NCI-H345 treated with DMSO at 0.1 percent for 48 hours (cell line): ENCODE results near the gene GALT.

Experiments used
- DNase-seq: peaks from one replicate; lab custom pipeline; 2025; ENCODE audit not compliant: unreplicated experiment; lab: John Stamatoyannopoulos, UW

Gene GALT

DNA sequence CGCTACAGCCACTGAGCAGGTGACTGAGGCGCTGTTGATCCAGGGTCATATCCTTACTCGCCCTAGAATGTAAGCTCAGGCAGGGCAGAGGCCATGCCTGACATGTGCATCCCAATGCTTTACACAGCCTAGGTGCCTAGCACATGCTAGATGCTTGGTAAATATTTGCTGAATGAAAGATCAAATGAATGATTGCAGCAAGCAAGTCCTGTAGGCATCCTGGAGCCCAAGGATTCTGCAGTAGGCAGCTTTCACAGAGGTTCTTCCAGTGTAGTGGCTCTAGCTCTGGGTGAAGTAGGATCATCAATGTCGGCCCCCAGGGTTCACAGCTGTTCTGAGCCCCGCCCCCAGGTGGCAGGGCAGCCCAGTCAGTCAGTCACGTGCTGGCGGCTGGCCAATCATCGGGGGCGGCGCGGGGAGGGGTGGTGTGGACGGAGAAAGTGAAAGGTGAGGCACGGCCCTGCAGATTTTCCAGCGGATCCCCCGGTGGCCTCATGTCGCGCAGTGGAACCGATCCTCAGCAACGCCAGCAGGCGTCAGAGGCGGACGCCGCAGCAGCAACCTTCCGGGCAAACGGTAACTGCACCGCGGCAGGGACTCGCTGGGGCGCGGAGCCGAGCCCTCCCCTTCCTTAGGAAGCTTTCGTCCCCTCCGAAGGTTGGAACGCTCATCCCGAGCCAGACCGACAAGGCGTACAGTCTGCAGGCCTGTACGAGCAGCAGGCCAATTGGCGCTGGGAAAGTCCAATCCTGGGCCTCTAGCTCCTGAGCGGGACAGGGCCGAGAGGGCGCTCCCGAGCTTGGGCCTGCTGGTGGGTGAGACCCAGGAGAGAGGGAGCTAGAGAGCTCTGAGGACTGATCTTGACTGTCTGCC is at the start of gene GALT:
GALT (plus strand) TSS at position 465 of the 873 bp plus-strand sequence; CDS start at position 495, 30 bp downstream.
- DNase-seq: peak; percentile 90

DNA sequence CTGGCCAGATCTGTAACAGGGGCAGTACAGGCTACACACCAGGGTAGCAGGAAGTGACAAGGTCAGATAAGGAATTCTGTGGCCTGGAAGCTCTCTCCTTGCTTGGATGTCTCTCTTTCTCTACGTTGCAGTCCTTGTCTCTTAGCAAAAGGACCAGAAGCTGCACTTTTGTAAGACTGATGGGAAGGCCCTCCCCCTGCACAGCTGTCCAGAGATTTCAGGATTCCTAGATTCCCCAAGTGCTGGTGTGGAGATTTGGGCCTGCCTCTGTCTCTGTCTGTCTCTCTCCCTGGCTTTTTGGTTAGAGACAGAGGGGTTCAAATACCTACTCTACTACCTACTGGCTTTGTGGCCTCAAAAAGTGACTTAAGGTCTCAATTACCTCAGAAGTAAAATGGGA is 46.9 kb upstream of the GALT start:
- DNase-seq: no peak

DNA sequence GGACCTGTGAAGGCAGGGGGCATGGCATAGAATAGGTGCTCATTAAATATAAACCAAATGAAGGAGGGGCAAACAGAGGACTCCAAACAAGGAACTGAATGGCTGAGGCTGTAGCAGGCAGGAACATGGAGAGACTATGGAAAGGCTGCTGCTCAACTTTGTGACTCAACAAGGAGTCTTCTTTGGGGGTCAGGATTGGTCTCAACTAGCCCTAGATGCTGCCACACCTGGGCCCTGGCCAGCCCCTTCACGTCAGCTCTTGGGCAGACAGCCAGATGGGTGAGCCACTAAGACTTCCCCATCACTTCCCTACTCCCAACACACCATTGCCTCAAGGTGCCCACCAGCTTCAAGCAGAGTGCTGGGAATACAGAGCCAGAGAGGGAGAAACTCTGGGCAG is 45.6 kb upstream of the GALT start:
- no peak for DNase-seq

DNA sequence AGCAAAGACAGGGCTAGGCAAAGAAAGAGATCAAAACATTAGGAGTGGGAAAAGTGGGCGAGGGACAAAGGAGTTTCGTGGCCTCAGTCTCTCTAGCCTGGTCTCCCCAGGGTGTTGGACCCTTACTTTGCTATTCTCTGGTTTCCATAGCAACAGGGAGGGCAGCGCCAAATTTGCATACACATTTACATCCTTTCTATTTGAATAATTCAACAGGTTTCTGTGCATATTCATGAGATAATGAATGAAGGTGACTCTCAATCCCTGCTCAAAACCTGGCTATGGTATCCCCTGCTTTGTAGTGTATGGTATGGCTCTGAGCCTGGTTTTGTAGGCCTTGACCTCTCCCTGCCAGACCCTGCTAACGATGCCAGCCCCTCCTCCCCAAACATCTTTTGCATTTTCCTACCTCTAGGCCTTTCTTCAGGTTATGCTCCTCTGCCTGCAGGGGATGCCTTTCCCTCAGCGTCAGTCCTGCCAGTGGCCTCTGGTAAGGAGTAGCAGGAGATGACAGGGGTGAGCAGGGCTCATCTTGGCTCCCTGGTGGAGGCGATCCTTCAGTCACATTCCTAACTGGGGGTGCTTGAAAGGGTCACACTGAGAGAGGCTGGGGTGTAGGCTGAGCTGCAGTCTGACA is 44.4 kb upstream of the GALT start:
- DNase-seq: no peak

DNA sequence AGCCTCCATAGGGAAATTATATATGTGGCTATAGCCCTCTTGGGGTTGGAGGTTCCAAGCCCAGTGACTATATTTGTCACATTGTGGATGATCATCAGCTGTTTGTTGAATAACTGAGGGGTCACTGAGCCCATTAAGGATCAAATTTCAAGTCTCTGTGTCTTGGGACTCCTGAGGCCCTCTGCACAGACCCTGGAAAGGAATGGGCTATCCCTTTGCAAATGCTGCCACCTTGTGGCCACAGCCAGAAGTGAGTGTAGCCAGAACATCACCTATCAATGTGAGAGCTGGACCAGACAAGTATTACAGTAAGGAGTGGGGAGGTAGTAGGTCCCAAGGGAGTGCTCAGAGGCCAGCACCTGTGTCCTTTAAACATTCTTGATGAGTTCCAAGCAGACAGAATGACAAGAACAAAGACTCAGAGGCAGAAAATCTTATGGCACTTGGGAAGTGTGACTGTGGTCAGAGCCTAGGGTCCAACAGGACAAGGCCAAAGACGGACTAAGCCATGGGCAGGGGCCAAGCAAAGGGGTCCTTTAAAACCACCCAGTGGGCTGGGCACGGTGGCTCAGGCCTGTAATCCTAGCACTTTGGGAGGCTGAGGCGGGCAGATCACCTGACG is 42.8 kb upstream of the GALT start:
- DNase-seq: peak; percentile 45

DNA sequence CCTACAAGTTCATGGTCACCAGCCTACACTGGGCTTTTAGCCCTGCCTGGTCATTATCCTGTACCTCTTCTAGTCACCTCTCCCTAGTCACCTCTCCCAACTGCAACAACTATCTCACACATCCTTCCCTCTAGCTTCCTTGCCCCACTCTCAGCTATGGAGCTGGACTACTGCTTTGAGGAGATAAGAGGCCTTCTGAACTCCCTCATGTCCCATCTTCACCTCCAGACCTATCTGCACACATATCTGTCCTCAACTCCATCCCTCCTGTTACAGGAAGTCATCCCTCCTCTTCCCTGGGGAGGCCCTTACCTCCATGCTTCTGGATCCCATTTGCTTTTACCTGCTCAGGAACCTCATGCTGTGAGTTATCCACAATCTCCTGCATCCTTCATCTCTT is 40.3 kb upstream of the GALT start:
- DNase-seq: no peak

DNA sequence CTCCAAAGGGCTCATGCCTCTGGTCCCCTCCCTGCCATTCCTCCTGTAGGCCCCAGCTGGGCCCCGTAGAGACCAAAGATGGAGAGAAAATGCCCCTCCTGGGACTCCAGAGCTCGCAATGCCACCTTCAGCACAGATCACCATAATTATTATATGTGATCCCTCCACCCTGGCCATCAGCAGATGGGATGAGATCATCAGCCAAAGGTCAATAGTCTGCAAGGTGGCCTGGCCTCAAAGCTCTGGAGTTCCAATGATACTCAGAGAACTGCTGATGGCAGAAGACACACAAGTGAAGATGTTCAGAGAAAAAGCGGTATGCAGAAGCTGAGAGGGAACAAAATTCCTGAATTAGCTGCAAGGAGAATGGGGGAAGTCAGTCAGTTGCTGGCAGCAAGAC is 39.6 kb upstream of the GALT start:
- DNase-seq: no peak

DNA sequence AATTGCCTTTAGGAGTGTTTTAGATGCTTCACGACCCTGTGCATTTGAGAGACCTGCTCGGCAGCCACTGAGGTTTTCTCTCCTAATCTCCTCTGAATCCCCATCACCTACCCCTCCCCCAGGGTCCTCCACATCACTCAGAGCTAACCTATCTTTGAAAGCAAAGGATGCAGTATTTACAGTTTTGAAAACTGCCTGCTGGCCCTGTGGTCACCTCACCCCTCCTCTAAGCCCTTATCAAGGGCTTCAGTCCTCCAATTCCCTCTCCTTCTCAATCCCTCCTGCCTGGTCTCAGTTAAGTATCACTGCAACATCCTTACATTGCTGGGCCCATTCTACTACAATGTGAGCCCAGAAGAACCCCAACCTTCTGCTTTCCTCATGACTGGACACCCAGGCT is 39.1 kb upstream of the GALT start:
- no peak for DNase-seq

DNA sequence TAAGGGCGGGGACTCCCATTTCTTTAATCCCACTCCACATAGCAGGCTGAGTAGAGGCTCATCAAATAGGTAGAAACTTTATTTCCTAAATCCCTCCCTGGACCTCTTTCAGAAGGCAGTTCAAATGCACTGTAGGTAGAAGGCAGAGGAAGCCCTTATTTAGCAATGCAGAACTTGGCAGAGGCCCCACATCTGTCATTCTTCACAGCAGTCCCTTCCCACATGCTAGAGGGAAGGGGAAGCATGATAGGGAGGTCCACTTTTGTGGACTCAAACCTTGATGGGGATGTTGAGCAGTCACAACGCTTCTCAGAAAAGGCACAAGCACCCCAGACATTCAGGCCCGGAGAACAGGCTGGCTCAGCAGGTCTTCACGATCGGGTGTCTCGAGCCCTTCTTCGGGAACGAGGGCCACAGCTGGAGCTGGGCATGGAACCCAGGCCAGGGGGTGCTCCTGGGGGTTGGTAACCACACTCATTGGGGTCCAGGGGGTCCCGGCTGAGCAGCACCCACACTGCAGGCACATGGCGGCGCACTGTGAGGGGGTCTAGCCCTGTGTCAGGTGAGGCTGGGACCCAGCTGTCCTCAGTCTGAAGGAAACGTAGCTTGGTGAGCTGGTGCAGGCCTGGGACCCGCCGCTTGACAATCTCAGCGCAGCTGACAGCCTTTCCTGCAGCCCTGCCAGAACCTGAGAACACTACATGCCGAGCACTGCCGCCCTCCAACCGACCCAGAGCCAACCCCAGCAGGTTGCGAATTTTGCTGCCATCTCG is 35.9 kb upstream of the GALT start:
- no peak for DNase-seq

DNA sequence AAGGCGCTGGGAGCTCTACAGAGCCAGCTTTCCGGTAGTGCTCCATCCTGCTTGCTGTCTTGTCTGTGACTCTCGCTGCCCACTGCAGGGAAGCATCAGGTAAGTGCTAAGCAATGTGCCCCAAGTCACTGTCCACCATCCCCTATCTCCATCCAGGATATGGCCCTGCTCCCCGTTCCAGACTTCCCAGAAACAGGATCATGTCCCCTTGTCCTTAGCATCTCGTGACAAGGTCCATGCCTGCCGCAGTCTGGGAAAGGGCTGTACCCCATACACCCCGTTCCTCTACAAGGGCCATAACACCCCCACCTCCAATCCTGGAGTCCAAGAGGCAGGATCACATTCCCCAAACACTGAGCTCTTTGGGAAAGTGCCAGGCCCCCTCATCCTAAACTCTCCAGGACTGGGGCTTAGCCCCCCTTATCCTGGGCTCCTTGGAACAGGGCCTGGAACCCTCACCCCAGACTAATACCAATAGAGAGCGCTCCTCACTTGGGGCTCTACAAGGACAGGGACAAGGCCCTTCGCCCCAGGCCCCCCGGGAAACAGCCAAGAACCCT is 35.1 kb upstream of the GALT start:
- DNase-seq: no peak

DNA sequence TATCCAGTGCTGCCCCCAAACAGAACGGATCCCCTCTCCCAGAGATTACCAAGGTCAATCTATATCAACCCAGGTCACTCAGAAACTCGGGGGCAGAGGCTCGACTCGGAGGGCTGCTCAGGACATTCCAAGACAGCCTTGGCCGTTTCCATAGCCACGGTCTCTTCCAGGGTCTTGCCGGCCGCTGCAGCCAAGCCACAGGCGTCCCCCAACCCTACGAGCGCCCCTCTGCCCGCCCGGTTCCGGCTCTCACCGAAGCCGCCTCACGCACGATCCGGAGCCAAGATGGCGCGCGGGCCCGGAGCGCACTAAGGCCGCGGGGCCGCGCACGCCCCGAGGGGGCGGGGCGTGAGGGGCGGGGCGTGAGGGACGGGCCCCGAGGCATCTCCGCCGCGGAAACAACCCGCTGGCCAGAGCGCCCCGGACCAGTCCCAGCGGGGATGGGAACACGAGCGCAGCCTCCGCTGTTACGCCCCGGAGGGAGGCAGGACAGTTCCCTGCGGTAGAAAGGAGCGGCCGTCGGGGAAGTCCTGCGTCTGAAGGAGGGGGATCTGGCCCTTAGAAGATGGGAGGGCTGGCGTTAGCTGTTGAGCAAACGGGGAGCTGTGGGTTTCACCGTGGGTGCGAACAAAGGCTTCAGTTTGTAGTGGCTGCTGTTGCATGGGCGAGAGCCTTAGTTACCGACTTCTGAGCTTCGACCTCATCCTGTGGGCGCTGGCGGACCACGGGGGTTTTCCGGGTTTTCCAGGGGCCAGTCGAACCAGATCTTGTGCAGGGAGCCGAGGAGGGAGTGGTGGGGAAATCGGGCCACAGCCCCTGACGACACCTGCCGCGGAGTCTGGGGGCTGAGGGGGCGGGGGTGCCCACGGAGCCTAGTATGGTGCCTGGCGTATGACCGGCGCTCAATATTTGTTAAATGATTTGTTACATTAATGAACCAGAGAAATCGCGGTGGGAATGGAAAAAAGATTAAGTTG is 34.4 kb upstream of the GALT start, which contains the start of gene RPP25L:
RPP25L (minus strand) TSS at position 287 of the 977 bp plus-strand sequence. CDS start 801 bp downstream, outside the sequence.
- DNase-seq: peak; percentile 61

DNA sequence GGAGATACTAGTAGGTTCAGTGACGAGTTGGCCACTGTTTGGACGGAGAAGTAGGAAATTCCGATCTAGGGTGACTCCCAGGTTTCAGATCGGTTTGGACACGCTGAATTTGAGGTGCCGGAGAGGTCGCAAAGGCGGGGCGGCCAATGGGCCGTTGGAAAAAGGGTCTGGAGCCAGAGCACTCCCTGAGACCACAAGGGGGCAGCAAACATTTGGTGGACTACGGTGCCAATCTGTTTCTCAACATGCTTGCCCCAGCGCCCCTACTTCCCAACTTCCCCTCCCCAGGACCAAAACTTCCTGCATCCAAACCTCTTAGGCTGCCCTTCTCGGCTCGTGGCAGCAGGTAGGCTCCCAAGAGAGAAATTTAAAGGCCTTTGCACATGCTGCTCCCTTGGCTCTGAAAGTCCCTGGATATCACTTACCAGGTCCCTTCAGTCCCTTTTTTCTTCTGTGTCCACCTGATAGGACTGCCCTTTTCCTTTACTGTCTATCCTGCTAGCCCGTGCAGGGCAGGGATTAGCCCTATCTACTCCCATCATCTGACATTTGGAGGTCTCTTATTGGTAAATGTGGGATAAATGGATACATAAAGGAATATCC is 33.6 kb upstream of the GALT start:
- peak; percentile 77 for DNase-seq

DNA sequence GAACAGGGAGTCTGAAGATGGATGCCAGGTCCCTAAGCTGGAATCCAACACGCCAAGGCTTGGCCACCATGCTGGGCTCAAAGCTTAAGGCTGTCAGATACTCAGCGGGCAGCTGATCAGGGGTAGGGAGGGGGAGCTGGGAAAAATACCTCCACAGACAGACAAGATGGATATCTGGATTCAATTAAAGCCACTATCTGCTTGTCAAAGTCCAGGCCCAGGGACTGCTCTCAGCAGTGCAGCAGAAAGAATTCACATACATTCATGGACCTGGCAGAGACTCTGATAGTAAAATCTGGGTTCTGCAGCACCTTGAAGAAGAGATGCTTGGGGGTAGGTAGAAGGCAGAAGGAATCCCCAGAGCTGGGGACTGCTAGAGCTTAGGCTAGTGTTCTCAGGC is 31.3 kb upstream of the GALT start:
- DNase-seq: no peak

DNA sequence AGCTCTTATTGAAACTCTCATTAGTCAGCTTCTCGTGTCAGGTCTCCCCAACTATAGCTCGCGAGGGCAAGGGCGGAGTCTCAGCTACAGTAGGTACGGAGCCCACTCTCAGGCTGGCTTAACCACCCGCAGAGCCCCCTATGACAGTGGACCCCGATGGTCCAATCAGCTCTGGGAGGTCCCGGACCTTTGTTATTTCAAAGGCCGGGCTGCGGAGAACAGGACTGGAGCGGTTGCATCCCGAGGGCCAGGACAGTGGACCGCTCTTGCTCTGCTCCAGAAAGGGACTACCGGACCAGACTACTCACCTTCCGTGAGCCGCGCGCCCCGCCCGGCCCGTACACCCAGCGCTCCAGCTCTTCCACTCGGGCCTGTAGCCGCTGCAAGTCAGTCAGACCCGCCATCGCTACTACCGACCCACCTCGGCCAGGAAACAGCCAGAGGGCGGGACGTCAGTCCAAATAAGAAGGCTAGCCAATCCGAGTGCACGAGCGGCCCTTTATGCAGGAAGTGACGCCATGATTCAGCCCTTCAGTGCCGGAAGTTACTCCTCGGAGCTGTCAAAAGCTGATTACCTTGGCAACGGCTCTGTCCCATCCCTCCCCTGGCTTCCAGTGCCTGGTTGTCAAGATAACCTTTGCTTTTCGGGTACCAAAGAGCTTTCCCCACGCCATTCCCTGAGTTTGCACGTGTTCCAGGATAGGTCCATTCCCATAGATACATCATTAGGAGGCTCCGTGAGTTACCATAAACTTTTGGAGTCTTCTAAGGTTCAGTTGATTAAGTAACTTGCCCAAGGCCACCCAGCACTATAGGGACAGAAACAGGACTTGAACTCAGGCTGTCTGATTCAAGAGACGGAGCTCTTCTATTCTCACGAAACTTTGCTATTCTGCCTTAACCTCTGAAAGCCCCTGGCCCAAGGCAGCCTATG is 26.1 kb upstream of the GALT start, which contains the start of gene DCTN3:
DCTN3 (minus strand) TSS at position 435 of the 934 bp plus-strand sequence; CDS start at position 404, 31 bp downstream.
- DNase-seq: peak; percentile 97

DNA sequence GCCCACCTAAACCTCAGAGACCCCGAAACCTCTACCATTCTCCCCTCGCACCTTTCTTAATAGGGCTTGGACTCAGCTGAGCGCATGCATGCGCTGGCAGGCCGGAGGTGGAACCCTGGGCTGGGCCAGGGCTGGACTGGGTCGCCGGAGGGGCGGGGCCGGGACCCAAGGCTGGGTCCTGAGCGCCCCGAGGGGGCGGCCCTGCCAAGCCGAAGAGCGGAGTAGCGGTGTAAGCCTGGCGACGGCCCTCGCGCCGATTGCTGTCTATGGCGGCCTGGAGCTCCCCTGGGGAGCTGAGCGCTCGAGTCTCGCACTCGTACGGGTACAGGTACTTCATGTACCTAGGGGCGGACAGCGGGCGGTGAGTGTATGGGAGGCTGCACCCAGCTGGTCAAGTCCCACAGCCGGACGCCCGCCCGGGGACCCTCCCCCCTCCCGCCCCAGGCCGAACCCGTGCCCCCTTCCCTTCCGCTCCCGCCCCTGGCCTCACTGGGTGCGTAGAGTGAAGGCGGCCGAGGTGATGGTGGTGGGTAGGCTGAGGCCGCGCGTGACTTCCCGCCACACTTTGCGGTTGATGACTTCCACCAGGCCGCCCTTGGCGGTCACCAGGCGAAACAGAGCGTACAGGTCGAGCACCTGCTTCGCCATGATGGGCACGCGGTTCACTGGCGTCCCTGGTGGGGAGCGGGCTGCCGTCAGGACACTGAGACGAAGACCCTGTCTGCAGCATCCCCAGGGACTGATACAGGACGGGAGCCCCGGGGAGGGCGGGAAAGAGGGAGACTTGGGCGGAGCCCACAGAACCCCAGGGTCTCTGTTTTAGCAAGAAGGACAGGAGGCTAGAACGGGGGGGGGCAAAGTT is 22.9 kb upstream of the GALT start:
- no peak for DNase-seq

DNA sequence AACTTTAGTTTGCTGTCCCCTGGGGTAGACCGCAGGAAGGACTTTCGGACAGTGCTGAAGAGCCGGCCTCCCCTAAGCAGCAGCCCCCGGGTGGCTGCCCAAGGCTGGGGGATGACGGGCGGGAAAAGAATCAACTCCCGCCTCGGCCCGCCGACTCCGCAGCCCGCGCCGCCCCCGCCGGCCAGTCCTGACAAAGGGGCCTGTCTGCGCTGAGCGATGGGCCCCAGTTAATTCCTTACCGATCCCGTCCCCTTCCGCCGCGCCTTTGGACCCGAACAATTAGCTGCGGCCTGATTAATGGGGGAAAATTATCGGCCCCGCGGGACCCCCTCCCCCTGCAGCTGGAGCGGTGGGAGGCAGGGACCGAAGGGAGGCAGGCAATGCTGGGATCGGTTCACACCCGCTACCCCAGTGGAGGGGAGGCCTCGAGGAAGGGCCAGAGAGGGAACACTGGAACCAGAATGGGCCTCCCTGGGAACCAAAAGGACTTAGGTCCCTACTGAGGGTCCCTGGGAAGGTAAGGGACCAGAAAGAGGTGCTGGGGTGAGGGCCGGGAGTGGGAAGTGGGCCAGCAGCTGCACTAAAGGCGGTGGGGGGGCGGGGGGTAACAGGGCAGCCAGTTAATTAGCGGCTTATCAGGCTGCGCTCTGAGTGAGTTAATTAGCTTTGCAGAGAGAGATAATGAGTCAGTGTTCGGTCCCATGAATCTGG is 21.8 kb upstream of the GALT start:
- no peak for DNase-seq

DNA sequence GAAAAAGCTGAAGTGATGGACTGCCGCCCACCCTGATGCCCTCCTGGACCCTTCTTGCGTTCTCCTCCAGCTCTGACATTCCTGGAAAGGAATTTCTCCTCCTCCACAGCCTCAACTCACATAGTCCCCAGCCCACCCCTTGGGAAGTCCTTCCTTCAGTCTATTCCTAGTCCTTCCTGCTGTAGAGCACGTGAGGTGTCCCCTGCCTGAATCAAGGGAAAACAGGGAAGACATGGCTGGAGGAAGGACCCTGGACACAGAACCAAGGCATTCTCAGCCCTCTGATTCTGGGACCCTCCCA is 21.3 kb upstream of the GALT start:
- no peak for DNase-seq
